ENCODE measurements around the gene SPATA21.

DNA sequence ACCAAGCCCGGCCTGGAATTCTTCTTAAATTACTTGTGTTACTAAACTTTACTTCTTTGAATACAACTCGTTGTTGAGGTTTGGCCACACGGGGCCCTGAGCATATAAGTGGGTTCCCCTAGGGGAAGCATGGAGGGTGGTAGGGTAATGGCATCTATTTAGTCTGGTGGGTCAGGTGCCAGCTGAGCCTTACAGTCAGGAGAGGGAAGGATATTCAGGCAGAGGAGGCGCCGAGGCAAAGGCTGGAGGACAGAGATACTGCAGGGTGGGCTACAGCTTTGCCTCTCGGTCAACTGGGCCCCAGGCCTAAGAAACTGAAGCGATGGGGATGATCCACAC, 2.9 kb upstream of the SPATA21 start:
- TF ChIP-seq, protein P1, sequence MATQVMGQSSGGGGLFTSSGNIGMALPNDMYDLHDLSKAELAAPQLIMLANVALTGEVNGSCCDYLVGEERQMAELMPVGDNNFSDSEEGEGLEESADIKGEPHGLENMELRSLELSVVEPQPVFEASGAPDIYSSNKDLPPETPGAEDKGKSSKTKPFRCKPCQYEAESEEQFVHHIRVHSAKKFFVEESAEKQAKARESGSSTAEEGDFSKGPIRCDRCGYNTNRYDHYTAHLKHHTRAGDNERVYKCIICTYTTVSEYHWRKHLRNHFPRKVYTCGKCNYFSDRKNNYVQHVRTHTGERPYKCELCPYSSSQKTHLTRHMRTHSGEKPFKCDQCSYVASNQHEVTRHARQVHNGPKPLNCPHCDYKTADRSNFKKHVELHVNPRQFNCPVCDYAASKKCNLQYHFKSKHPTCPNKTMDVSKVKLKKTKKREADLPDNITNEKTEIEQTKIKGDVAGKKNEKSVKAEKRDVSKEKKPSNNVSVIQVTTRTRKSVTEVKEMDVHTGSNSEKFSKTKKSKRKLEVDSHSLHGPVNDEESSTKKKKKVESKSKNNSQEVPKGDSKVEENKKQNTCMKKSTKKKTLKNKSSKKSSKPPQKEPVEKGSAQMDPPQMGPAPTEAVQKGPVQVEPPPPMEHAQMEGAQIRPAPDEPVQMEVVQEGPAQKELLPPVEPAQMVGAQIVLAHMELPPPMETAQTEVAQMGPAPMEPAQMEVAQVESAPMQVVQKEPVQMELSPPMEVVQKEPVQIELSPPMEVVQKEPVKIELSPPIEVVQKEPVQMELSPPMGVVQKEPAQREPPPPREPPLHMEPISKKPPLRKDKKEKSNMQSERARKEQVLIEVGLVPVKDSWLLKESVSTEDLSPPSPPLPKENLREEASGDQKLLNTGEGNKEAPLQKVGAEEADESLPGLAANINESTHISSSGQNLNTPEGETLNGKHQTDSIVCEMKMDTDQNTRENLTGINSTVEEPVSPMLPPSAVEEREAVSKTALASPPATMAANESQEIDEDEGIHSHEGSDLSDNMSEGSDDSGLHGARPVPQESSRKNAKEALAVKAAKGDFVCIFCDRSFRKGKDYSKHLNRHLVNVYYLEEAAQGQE (IDR thresholded peaks at IDR 0.05): no peak
- TF ChIP-seq, protein P2, sequence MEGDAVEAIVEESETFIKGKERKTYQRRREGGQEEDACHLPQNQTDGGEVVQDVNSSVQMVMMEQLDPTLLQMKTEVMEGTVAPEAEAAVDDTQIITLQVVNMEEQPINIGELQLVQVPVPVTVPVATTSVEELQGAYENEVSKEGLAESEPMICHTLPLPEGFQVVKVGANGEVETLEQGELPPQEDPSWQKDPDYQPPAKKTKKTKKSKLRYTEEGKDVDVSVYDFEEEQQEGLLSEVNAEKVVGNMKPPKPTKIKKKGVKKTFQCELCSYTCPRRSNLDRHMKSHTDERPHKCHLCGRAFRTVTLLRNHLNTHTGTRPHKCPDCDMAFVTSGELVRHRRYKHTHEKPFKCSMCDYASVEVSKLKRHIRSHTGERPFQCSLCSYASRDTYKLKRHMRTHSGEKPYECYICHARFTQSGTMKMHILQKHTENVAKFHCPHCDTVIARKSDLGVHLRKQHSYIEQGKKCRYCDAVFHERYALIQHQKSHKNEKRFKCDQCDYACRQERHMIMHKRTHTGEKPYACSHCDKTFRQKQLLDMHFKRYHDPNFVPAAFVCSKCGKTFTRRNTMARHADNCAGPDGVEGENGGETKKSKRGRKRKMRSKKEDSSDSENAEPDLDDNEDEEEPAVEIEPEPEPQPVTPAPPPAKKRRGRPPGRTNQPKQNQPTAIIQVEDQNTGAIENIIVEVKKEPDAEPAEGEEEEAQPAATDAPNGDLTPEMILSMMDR (IDR thresholded peaks at IDR 0.05): no peak
- TF ChIP-seq FOSL2 (IDR thresholded peaks at IDR 0.05) (no peak), FOSL2 (CRISPR knock-in tag; IDR thresholded peaks at IDR 0.05) (no peak), HEYL (CRISPR knock-in tag; IDR thresholded peaks at IDR 0.05) (no peak), ESRRA (IDR thresholded peaks at IDR 0.05; ENCODE audit: borderline replicate concordance, low read length) (no peak), EP300 (IDR thresholded peaks at IDR 0.05) (no peak), RAD21 (conservative IDR thresholded peaks at IDR 0.05 in 1 of 2, IDR thresholded peaks at IDR 0.05 in 1 of 2) (no peak), SMC3 (IDR thresholded peaks at IDR 0.05) (no peak), POLR2A (IDR thresholded peaks at IDR 0.05; ENCODE audit: low read length) (no peak)
- TF ChIP-seq, protein P3, sequence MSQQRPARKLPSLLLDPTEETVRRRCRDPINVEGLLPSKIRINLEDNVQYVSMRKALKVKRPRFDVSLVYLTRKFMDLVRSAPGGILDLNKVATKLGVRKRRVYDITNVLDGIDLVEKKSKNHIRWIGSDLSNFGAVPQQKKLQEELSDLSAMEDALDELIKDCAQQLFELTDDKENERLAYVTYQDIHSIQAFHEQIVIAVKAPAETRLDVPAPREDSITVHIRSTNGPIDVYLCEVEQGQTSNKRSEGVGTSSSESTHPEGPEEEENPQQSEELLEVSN (IDR thresholded peaks at IDR 0.05; ENCODE audit: borderline replicate concordance, low read depth): no peak
